HG03159 (cell line): Measurements from ENCODE around the gene ALOX5.
A peak's percentile ranks its signal among the peaks of the same experiment; 100 is the strongest.

Source experiments
- ATAC-seq: cut with Tn5 transposase; IDR thresholded peaks from one replicate; pipeline ENCODE4 v1.9.1; 2021; ENCODE audit warnings: mild to moderate bottlenecking, moderate library complexity; ENCODE audit not compliant: unreplicated experiment

Gene ALOX5

DNA sequence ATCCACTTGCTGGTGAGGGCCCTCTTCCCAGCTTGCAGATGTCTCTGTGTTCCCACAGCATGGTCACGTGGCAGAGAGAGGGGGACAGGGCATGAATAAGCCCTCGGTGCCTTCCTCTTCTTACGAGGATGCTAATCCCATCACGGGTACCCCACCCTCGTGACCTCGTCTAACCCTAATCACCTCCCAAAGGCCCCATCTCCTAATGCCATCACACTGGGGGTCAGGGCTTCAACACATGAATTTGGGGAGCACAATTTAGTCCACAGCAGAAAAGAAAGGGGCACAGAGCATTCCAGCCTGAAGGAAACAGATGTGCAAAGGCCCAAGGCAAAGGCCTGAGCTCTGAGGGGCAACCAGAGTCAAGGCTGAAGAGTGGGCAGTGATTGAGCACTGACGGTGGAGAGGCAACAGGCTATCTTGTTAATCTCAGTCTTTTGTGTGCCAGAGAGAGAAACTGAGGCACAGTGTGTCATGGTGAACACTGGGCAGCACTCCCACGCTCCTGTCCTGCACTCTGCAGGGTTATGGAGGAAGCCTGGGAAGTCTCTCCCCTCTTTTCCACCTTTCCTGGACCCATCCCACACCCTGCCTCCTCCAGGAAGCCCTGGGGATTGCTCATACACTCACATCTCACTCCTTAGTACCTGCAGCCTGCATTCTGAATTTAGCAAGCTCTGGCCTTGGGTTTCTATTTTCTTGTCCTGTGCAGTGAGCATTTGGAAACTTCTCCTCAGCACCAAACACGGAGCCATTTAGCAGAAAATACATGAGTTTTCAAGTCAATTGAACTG lies 49.0 kb downstream of the ALOX5 start:
- ATAC-seq = no peak

DNA sequence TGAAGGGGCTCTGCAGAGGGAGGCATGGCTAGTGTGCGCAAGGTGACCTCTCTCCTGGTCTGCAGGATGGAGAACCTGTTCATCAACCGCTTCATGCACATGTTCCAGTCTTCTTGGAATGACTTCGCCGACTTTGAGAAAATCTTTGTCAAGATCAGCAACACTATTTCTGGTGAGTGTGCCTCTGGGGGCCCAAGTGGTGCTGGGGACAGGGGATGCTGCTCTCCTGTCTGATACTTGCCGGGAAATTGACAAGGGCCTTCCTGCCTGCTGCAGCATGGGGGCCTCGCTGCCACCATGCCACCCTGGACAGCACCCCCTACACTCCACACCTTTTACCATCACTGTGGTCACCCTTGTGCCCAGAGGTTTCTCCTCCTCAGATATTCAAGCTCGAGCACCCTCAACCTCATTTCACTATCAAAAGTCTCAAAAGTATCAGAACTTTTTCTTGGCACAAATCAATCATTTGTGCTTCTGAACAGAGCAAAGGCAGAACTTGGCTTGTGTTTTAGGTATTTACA lies 50.0 kb downstream of the ALOX5 start:
- ATAC-seq = no peak

DNA sequence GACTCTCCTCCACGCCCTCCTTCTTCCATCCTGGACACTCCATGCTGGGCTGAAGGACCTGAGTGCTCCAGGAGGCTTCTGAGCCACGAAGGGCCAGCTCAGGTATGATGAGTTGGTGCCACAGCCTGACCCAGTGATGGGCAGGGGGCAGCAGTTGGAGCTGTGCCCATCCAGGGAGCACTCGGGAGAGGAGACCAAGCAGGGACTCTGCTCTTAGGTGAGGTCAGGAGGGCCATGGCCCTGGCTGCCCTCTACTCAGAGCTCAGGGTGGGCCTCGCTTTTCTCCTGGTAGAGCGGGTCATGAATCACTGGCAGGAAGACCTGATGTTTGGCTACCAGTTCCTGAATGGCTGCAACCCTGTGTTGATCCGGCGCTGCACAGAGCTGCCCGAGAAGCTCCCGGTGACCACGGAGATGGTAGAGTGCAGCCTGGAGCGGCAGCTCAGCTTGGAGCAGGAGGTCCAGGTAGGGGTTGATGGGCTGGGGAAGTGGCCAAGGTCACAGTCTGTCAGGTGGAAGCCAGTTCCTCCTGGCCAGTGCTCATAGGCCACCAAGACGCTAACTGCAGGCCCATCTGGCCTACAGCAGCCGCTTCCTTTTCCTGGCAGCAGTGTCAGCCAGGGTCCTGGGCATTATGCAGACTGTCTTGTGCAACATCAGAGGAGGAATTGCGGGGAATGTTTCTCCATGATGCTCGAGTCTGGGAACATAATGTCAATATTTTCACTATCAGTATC lies 50.8 kb downstream of the ALOX5 start:
- no peak for ATAC-seq

DNA sequence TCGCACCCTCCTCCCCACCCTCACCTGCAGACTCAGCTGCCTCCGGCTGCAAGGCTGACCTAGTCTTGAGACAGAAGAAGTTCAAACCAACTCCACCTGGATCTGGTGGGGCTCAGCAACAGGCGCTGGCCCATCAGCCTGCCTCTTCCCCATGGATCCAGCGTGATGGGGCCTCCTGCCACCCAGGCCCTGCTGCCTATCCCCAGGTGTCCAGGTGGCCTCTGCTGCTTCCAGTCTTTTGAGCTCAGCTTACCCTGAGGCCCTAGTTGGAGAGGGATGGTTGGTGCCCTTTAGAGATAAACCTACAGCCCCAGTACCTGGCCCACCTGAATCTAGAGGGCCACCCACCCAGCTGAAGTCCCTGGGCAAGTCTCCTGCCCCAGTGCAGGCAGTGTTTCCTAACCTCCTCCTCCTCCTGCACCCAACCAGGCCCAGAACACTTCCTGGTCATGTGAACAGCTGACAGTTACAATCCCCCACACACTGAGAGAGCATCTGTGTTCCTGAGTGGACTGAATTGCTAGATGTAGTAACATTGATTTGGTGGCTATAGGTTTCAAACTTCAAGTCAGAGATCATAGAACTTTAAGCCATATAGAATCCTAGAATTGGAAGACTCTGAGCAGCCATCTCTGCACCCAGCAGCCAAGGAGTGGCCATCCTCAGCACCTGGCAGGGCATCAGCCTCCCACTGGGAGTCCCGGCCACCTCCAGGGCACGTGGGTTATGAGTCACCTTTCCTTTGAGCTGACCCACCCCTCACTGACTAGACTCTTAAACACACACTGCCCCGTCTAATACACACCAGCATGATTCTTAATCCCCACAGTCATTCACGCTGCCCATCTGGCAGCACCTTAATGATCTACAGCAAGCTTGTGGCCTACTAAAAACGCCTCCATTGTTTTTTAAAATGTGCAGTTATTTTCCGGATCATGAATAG lies 51.9 kb downstream of the ALOX5 start:
- no peak for ATAC-seq

DNA sequence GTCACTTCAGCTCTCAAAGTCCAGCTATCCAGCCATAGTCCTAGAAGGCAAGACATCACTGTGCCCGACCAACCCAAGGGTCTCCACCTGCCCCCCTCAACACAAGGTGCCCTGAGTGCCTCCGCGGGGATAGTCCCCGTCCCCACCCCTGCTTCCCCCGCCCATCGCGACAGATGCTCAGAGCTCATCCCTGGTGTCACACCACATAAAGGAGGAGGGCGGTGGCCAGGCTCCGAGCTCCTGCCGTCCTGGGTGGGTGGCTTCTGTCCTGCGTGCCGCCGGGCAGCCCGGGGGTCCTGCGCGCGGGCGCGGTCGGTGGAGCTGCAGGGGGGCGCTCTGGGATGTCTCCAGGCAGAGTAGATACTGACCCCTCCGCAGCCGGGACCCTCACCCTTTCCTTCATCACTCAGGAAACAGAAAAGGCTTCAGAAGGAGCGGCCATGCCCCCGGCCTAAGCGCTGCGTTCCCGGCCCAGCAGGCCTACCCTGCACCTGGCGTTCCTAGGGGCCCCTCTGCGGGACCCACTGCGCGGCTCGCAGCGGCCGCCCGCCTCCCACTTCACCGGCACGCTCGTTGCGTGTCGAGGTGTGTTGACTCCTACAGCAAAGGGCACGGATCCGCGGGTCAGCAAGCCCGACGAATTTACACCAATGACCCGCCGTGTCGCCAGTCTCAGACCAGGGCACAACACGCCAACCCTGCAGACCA lies 53.4 kb downstream of the ALOX5 start:
- ATAC-seq = no peak

DNA sequence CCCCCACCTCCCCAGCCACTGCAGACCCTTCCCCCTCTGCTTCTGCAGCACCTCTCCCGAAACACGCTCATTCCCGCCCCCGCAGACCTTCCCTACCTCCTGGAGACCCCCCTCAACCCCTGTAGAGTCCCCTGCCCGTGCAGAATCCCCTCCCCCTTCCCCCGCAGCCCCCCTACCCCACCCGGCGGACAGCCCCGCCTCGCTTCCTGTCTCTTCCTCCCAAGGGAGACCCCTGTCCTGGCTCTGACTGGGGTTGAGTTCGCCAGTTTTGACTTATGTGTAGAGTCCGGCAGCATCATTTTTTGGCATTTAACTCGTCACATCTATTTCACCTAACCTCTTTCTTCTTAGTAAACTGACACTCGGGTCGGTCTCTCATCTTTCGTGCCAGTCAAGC lies 54.0 kb downstream of the ALOX5 start:
- no peak for ATAC-seq

DNA sequence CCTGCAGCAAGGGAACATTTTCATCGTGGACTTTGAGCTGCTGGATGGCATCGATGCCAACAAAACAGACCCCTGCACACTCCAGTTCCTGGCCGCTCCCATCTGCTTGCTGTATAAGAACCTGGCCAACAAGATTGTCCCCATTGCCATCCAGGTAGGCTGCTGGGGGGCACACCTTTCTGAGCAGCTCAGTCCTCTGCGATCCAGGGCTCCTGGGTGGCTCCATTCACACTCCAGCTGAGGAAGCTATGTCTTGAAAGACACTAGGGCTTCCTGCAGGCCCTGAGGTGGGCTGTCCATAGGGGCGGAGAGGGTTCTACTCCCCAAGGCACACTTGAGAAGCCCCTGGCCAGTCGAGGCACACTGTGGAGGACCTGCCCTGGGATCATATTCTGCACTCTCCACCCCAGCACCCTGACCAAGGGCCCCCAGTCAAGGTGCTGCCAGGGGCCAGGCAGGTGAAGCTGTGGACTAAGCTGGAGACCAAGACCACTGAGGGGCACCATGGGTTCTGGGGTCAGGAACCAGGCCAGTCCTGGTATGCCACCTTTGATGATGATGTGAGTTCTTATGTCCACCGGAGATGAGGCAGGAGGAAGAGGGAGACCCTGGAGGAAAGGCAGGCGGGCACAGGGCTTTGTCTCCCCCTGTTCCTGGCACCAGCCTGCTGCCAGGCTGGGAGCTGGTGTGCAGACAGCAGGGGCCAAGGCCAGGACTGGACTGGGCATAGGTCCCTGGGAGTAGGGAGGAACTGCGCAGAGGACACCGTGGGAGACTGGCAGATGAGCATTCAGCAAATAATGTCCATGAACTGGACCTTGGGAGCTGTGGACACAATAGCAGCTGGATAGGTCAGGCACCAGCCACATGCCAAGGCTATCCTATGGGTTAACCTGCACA lies 54.8 kb downstream of the ALOX5 start:
- ATAC-seq = no peak

DNA sequence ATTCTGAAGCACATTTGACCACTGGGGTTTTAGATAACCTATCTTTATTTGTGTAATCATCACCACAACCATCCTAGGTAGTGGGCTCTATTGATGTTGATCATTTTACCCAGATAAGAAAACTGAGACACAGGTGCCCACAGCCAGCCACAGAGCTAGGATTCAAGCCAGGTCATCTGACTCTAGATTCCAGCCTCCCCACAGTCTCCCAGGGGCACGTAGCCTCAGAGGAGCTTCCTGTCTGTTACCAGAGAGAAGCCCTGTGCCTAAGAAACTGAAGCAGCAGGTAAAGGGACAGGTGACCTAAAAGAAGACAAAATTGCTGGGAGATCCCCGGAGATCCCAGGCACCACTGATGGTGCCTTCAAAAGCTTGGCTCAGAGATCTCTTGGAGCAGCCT lies 55.8 kb downstream of the ALOX5 start:
- no peak for ATAC-seq

DNA sequence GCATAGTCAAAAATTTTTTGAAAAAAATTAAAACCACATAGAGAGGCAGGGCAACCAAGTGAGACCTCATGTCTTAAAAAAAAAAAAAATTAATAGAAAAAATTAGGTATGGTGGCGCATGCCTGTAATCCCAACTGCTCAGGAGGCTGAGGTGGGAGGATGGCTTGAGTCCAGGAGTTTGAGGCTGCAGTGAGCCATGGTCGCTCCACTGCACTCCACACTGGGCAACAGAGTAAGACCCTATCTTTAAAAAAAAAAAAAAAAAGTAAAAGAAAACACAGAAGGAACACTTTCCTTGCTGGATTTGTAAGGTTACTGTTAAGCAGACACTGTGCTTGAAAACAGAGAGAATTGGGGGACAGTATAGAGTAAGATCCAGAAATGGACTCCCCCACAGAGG lies 58.1 kb downstream of the ALOX5 start:
- ATAC-seq = no peak

DNA sequence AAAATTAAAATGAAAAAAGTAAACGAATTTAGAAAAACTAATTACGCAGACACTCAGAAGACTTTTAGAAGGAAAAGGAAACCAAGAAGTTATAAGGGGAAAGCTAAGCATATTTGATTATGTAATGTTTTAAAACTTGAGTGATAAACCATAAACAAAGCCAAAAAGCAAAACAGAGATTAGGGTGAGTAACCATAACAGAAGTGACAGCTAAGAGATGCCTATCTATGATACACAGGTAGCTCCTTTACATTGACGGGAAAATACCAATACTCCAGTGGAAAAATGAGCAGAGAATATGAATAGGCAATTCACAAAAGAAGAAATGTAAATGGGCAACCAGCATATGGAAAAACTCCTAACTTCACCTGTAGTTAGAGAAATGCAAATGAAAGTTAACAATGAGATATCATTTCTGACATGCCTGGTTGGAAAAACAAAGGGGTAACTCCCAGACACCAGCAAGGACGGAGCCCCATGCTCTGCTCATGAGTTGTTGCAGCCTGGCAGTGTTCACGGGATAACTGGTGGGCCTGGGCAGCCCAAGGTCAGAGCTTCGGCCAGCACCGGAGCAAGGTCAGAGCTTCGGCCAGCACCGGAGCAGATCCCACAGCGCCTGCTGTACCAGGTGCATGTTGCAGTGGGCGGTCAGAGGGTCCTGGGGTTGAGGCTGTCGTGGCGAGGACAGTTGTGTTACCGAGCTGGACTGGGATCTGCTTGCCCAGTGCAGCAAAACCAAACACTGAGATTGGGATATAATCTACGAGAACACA lies 58.9 kb downstream of the ALOX5 start:
- ATAC-seq = no peak

DNA sequence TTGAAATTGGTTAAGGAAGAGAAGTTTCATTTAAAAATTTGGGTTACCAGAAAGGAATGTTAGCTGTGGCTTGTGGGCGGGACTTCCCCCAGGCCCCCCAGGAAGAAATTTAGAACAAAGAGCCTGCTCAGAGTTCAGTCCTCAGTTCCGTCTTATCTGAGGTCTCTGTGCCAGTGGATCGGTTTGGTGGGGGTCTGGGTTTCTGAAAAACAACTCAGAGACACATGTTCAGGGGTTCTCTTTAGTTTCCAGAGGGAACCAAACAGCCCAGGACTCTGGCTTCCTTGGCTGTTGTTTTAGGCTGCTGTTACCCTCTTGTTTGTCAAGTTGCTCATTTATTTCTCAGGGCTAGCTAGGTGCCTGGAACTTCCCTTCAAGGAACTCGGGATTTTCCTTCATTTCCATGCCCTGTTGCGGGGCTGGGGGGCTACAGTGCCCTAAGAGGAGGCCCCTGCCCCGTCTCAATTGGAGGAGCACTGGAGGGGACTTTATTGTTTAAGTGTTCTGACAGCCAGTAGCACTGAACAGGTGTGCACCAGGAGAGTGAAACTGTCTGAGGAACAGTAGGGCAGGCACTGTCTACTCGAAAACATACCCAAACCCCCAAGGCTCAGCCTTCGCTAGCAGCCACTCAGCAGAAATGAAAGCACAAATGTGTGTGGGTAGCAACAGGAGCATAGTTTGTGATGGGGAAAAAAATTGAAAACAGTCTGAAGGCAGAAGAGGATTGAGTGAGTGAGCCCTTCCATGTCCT lies 59.9 kb downstream of the ALOX5 start:
- ATAC-seq = peak; percentile 93

DNA sequence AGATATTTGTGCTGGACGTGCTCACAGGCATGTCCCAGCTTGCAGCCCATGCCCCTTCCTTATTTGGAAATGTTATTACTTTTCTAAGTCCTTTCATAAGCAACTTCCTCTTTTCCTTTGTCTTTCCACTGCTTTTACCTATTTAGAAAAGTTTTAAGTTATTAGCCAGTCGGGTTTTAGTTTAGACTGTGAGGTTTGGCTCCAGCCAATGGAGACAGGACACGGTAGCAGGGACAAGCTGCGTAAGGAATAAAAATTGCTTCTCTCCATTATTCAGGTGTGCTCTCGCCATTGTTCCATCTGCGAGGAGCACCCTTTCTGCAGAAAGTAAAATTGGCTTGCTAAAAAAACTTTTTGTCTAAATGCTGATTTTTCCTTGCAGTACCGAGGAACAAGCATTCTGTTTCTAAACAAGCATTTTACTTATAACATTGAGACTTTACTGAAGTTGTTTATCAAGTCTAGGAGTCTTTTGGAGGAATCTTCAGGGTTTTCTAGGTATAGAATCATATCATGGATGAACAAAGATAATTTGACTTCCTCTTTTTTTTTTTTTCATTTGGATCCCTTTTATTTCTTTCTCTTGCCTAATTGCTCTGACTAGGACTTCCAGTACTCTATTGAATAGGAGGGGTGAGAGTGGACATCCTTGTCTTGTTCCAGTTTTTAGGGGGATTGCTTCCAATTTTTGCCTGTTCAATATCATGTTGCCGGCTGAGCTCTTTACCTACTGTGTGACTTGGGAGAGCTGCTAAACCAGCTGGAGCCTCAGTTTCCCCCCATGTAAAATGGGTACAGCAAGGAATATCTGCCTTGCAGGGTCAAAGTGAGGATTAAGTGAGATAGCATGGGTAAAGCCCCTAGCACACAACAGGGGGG lies 63.8 kb downstream of the ALOX5 start:
- ATAC-seq = no peak

DNA sequence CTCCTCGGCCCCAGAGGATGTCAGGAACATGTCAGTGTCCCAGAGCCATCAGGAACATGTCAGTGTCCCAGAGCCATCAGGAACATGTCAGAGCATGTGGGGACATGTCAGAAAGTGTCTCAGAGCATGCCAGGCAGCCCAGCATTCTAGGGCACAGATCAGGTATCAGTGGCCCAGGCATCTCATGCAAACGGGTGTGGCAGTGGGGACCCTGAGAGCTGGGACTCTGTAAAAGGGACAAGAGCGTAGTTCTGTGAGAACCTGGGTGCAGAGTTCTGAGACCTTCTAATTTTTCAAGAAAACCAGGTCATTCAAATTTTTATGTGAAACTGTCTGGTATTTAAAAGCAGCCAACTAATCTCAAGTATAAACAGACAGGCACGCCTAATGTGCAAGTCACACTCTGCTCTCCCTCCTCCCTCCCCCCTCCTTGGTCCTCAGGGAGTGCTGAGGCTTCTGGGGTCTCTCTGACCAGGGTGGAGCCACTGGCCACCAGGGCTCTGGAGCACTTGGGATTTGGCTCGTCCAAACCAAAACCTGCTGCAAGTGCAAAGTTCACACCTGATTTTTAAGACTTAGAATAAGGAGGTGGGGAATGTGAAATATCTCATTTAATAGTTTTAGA lies 64.6 kb downstream of the ALOX5 start:
- ATAC-seq = no peak

DNA sequence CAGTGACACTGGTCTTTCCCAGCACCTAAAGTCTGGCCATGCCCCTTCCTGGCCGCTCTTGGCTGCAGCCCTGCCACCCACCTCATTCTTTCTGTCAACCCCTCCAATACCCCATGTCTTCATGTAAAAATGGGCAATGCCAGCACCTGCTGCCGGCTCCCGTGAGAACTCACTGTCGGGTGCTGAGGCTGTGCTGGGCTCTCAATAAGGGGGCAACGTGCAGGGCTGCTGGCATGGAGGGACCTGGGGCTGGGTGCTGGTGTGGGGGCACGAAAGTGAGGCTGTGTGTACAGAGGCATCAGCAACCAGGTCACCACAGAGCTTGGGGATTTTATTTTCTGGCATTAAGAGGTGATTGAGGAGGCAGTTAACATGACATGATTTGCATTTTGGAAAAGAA lies 65.3 kb downstream of the ALOX5 start:
- ATAC-seq = no peak

DNA sequence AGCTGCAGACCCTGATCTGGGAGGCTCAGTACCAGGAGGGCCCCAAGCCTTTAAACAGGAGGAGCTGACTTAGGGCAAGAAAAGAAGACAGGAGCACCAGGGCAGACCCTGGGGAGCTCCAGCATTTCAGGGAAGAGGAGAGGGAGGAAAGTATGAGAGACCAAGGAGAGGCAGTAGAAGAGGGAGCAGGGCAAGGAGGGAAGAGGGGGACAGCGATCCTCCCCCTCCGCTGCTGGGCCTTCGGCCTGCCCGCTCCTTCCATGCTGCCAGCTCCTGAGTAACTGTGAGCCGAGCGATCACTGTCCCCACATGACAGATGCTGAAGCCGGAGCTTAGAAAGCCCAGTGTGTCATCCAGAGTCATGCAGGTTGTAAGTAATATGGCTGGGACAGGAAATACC lies 65.9 kb downstream of the ALOX5 start:
- ATAC-seq = no peak

DNA sequence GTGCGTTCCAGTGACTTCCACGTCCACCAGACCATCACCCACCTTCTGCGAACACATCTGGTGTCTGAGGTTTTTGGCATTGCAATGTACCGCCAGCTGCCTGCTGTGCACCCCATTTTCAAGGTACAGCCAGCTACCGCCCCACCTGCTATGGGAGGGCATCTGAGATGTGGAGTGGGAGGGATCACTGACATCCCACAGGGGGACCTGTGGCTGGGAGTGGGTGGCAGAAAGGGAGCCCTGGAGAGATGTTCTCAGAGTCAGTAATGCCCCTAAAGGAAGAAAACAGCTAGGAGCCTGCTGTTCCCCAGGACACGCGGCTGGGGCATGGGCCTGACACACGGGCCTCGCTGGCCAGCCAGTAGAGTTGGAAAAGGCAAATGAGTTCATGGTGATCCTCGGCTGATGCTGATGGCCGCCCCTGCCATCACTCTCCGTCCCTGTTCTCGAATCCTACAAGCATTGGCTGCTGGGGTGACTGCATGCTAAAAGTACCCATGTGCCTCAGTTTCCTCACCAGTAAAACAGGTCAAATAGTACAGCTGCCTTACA lies 66.6 kb downstream of the ALOX5 start:
- ATAC-seq = no peak
